ENCODE measurements around the gene ZMYND10.

Gene ZMYND10

DNA sequence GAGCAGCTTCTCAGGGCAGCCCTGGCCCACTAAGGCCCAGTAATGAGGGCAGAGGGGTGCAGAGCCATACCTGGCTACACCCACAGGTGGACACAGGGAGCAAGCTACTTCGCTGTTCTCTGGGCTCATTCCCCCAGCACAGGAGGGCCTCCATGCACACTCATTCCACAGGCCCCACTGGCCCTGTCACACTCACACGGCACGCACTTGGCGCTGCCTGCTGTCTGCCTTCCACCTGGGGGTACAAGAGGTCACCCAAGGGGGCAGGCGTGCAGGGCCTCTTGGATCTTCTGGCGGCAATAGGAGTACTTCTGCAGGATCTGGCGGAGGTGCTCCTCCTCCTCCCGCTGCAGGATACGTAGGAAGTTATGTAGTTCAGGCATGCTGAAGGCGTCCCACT, 15.2 kb downstream of the ZMYND10 start:
- no peaks in the 10 kb centered on the region for H3K27me3 Mint-ChIP-seq (ENCODE audit: low read depth)
- peaks cover 29% of the 10 kb centered on the region for H3K4me1 Mint-ChIP-seq (ENCODE audit: low read depth)
- no peak overlapping the region for H3K4me3 Mint-ChIP-seq
- H3K9me3 Mint-ChIP-seq = no peaks in the 10 kb centered on the region
- peaks cover 22% of the 10 kb centered on the region for H3K36me3 Mint-ChIP-seq (ENCODE audit: low read depth)
- H3K27ac Mint-ChIP-seq = no peak overlapping the region

DNA sequence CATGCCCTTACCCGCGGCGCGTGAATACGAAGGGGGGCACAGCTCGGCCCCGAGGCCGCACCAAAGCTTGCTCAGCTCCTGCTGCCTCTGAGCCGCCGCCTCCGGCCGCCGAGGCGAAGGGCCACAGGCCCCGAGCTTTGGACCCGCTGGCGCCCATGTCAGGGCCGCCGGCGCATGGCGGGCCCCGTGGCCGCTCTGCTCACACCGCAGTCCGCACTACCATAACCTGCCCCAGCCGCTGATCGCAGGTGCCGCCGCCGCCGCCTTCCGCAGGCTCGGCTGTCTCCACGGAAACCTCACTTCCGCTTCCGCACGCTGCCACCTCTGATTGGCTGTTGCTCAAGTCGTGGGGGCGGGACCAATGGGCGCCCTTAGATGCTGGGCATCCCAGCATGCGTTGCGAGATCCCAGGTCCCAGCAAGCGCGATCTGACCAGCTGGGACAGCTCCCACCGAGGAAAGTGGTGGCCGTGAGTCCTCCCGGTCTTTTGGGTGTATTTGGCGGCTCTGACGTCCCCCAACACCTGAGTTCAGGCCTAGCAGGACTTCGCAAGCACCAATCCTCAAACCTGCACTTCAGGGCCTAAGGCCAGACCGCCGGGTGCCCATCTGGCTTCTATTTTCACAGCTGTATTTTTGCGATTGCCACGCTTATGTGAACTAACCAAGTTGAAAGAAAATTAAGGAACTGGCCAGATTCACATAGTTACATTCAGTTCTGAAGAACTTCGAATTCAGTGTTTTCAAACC, 17.4 kb downstream of the ZMYND10 start, which contains the start of gene TUSC2:
TUSC2 (minus strand) TSS at position 281 of the 749 bp plus-strand sequence; CDS start at position 157, 124 bp downstream.
- Mint-ChIP-seq H3K27me3 (ENCODE audit: low read depth) (no peaks in the 10 kb centered on the region), H3K27ac (peak within 1 kb of the TSS; percentile 88), H3K4me1 (ENCODE audit: low read depth) (peaks cover 20% of the 10 kb centered on the region), H3K36me3 (ENCODE audit: low read depth) (peaks cover 22% of the 10 kb centered on the region), H3K9me3 (no peaks in the 10 kb centered on the region), H3K4me3 (peak within 1 kb of the TSS; percentile 92)

DNA sequence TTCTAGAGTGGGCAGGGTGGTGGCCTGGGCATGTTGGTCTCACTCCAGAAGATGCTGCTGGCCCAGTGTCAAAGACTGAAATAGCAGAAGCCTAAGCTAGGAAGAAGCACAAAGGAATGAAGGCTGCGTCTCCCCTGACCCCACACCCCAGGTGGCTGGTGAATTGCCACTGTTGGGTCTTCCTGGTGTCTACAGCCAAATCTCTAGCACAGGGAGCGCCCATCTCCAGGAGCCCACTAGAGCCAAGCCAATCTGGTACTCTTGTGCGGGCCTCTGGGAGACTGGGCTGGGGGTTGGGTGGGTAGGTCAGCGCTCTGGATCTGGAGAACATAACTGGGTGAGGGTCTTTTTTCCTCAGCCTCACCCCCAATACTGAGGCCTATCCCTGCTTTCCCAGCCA, 18.4 kb downstream of the ZMYND10 start:
- H3K27me3 Mint-ChIP-seq (ENCODE audit: low read depth) = no peaks in the 10 kb centered on the region
- peaks cover 21% of the 10 kb centered on the region for H3K36me3 Mint-ChIP-seq (ENCODE audit: low read depth)
- peak overlapping the region; percentile 80 for H3K4me3 Mint-ChIP-seq
- no peaks in the 10 kb centered on the region for H3K9me3 Mint-ChIP-seq
- H3K27ac Mint-ChIP-seq = peak overlapping the region; percentile 63
- H3K4me1 Mint-ChIP-seq (ENCODE audit: low read depth) = peaks cover 18% of the 10 kb centered on the region

DNA sequence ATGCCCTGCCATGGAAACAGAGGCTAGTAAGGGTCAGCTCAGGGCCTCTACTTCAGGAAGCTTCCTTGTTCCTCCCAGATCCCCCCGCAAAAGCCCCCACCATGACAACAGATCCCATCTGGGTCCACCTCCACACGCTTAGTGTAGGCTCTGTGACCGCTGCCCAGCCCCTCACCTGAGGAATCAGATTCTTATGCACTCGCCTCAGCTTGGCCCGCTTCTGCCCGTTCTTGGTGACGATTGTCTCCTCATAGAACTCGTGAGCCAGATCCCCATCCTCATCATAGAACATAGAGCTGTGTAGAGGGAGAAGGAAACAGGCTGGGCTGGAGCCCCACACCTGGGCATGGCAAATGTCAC, 19.4 kb downstream of the ZMYND10 start:
- no peak overlapping the region for H3K4me3 Mint-ChIP-seq
- H3K9me3 Mint-ChIP-seq = no peaks in the 10 kb centered on the region
- H3K4me1 Mint-ChIP-seq (ENCODE audit: low read depth) = peaks cover 18% of the 10 kb centered on the region
- peaks cover 17% of the 10 kb centered on the region for H3K36me3 Mint-ChIP-seq (ENCODE audit: low read depth)
- no peak overlapping the region for H3K27ac Mint-ChIP-seq
- no peaks in the 10 kb centered on the region for H3K27me3 Mint-ChIP-seq (ENCODE audit: low read depth)

DNA sequence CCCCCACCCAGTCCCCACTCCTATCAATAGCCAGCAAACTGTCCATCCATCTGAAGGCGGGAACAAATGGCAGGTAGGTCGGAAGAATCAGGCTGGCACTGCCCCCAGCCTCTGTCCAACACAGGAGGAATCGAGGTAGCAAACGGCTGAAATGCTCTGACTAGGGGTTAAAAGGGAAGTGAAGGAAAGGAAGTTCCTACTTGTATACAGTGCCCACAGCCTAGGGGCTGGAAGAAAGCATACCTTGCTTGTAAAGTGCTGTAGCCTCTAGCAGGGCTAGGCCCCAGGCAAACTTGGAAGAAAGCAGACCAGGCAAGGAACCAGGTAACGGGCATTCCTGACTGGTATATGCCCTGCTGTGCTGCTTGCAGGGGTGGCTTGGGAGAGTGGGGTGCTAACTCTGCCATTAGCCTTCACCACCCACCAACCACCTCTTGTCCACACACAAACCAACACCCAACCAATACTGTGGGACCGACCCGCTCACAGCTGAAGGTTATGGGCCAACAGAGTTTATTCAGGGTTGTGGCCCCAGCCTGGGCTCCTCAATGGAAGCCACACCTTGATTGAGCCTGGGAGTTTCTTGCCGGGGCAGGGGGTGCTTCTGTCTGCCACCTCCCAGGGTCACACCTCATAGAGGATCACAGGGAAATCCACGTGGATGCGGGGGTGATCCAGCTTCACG, 19.9 kb downstream of the ZMYND10 start:
- H3K27me3 Mint-ChIP-seq (ENCODE audit: low read depth) = no peaks in the 10 kb centered on the region
- H3K4me3 Mint-ChIP-seq = no peak overlapping the region
- H3K4me1 Mint-ChIP-seq (ENCODE audit: low read depth) = peaks cover 20% of the 10 kb centered on the region
- H3K36me3 Mint-ChIP-seq (ENCODE audit: low read depth) = peaks cover 13% of the 10 kb centered on the region
- no peak overlapping the region for H3K27ac Mint-ChIP-seq
- no peaks in the 10 kb centered on the region for H3K9me3 Mint-ChIP-seq

DNA sequence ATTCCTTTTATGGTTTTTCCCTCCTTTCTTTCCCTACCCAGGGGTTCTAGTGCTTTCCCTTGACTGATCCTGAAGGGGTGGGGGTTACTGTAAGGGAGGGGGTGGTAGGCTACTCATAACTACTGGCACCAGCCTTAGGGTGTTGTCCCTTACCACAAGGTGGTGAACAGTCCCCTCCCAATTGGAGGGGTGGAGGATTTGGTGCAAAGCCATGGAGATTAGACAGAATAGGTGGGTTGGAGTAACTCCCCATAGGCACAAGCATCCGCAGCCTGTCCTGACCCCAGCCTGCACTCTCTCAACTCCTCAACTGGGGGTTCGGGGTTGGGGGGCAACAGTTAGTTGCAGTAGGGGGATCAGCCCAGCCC, 20.4 kb downstream of the ZMYND10 start:
- Mint-ChIP-seq H3K4me3 (no peak overlapping the region), H3K36me3 (ENCODE audit: low read depth) (peaks cover 11% of the 10 kb centered on the region), H3K4me1 (ENCODE audit: low read depth) (peaks cover 25% of the 10 kb centered on the region), H3K27ac (no peak overlapping the region), H3K9me3 (no peaks in the 10 kb centered on the region), H3K27me3 (ENCODE audit: low read depth) (no peaks in the 10 kb centered on the region)

DNA sequence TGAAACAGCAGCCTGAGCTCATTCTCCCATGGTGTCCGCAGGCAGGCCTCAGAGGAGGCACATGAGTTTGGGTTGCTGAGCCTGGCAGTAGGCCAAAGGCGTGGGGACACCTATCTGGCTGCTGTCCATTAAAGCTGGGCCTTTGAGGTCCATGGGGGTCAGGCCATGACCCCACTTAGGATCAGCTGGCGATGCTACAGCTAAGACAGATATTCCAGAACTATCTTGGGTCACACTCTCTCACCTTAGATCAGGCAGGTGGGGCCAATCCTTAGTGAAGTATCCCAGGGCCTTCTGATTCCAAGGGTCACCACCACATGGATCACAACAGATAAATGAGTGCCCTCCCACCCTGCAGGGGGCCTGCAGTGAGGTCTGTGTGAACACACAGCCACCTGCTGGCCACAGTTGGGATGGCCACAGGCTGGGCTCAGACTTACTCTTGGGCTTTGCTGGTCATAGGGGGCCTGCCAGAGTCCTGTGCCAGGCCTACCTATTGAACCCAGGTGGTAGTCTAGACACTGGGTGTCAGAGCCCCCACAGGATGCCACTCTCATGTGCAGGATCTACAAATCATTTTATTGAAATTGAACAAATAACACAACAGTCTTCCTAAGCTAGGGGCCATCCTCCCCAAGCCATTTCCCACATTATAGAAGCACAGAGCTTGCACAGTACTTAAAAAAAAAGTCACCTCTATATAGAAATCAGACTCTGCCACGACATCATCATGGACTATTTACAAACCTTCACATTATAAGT, 21.0 kb downstream of the ZMYND10 start:
- H3K27me3 Mint-ChIP-seq (ENCODE audit: low read depth) = no peaks in the 10 kb centered on the region
- H3K4me1 Mint-ChIP-seq (ENCODE audit: low read depth) = peaks cover 26% of the 10 kb centered on the region
- no peaks in the 10 kb centered on the region for H3K9me3 Mint-ChIP-seq
- H3K4me3 Mint-ChIP-seq = peak overlapping the region; percentile 19
- H3K36me3 Mint-ChIP-seq (ENCODE audit: low read depth) = peaks cover 9% of the 10 kb centered on the region
- no peak overlapping the region for H3K27ac Mint-ChIP-seq

DNA sequence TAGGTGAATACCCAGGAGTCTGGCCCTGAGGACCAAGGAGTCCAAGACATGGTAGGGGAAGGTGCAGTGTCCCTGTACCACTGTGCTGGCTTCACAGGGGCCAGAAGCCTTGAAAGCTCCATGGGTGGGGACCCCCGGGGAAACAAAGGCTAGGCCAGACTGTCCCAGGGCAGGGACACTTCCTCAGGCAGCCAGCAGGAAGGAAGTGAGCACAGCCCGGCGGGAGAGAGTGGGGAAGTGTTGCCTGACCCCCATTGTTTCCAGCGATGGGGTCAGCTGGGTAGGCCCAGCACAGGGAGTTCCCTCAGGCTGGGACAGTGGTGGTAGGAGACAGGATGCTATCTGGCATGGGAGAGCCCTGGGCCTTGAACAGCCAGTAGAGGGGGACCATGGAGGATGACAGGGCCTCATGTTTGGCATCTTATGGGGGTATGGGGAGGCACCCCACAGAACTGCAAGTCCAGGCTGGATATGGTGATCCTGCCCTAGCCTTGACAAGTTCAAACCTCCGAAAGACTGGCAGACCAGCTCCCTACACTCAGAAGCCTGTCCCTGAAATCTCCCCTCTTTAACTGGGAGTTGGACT, 21.8 kb downstream of the ZMYND10 start:
- Mint-ChIP-seq H3K36me3 (ENCODE audit: low read depth) (peaks cover 9% of the 10 kb centered on the region), H3K9me3 (no peaks in the 10 kb centered on the region), H3K4me3 (no peak overlapping the region), H3K27ac (no peak overlapping the region), H3K27me3 (ENCODE audit: low read depth) (no peaks in the 10 kb centered on the region), H3K4me1 (ENCODE audit: low read depth) (peaks cover 31% of the 10 kb centered on the region)

DNA sequence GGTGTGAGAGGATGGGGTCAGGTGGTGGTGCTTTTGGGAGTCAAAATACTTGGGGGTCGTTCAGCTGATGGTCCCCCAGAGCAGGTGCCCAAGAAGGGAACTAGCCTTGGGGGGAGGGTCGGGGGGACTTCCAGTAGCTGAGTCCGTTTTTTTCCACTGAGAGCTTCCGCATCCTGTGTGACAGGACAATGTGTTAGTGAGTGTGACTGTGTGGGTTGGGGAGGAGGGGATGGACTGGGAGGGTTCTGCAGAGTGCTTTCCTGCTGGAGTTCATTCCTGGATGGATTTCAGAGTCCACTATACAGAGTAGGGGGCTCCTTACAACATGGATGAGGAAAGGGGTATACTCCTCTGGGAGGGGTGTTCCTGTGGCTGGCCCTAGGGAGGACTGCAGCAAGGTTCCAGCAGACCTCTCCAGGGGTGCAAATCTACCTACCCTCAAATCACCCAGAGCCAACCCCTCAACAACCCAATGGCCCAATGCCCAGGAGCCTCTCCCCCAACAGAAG, 22.4 kb downstream of the ZMYND10 start:
- no peak overlapping the region for H3K27ac Mint-ChIP-seq
- no peaks in the 10 kb centered on the region for H3K9me3 Mint-ChIP-seq
- H3K4me3 Mint-ChIP-seq = no peak overlapping the region
- peaks cover 28% of the 10 kb centered on the region for H3K4me1 Mint-ChIP-seq (ENCODE audit: low read depth)
- no peaks in the 10 kb centered on the region for H3K27me3 Mint-ChIP-seq (ENCODE audit: low read depth)
- H3K36me3 Mint-ChIP-seq (ENCODE audit: low read depth) = peaks cover 3% of the 10 kb centered on the region

DNA sequence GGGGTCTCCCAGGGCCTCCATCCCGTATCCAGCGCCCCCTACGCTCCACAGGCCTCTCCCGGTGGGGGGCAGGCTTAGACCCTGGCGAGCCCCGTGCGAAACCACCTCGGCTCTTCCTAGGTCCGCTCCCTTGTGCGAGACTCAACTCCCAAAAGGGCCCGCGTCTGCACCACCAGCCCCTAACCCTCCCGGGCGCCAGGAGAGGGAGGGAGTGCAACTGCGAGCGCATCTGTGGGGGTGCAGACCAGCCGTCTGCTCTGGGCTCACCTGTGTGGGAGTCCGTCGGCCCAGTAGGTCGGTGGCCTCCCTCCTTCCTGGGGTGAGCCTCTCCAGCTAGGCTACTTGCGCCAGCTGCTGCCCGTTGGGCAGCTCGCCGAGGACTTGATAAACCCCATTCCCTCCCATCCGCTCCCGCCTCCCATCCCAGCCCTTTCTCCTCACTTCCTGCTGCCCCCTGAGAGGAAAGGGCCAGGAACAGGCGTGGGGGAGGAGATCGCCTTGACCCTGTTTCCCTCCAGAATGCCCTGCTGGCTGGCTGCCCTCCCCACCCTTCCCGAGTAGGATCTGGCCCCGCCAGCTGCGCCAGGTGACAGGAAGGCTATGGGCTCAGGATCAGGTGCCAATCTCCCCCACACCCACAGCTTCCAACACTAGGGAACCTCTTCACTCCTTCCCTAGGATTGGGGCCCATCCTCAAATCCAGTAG, 23.0 kb downstream of the ZMYND10 start, which contains the start of gene HYAL2:
HYAL2 (minus strand) TSS at position 360 of the 706 bp plus-strand sequence. CDS start 2,256 bp downstream, outside the sequence.
- no peaks in the 10 kb centered on the region for H3K9me3 Mint-ChIP-seq

DNA sequence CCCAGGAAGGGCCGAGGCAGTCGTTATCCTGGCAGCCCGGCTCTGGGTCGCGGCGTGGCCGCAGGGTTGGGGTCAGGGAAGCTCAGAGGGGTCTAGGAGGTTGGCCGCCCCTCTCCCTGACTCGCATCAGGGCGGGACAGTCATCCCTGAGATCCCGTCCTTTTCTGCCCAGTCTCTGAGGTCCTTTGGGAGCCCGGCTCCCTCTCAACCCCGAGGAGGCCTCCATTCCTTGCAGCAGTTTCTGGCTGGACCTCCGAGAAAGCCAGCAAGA, 23.5 kb downstream of the ZMYND10 start:
- H3K36me3 Mint-ChIP-seq (ENCODE audit: low read depth) = peaks cover 2% of the 10 kb centered on the region
- H3K4me1 Mint-ChIP-seq (ENCODE audit: low read depth) = peaks cover 28% of the 10 kb centered on the region
- no peak overlapping the region for H3K27ac Mint-ChIP-seq
- H3K4me3 Mint-ChIP-seq = no peak overlapping the region
- no peaks in the 10 kb centered on the region for H3K27me3 Mint-ChIP-seq (ENCODE audit: low read depth)
- no peaks in the 10 kb centered on the region for H3K9me3 Mint-ChIP-seq

More for the DNA sequence above, 23.0 kb downstream of the ZMYND10 start, which contains the start of gene HYAL2:
- Mint-ChIP-seq H3K4me3 (peak within 1 kb of the TSS; percentile 76), H3K4me1 (ENCODE audit: low read depth) (peaks cover 26% of the 10 kb centered on the region), H3K36me3 (ENCODE audit: low read depth) (peaks cover 2% of the 10 kb centered on the region), H3K27ac (peak within 1 kb of the TSS; percentile 86), H3K27me3 (ENCODE audit: low read depth) (no peaks in the 10 kb centered on the region)

DNA sequence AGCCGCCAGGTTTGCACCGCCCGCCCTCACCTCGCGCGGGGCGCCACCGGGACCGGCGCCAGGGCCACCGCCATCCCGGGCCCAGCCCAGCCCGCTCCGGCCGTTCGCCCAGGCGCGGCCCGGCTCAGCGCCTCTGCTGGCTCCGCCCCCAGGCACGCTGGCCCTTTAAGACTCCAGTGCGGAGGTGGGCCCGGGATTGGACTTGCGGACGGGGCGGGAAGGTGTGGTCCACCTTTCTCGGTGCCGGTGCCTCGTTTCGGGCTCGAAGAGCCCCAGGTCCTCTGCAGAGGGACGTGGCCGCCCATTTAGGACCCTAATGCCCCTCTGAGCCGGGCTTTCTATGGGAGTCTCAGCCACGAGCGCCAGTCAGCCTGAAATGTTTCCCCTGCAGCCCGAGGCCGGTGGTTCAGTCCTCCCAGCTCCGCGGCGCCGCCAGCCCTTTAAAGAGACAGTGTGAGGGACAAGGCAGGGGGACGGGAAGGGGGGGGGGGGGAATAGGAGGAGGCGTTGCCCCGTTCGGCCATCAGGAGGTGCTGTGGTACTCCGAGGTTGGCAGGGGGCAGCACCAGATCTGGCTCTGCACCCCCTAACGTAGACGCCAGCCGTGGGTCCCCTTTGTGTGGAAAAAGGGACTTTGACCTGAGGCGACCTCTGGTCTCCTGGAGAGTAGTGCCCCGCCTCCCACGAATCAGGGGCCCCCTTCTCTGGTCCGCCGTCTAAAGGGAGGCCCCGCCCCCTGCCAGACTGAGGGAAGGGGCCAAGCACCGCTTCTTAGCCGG, 24.0 kb downstream of the ZMYND10 start:
- no peaks in the 10 kb centered on the region for H3K9me3 Mint-ChIP-seq
- H3K4me1 Mint-ChIP-seq (ENCODE audit: low read depth) = peaks cover 29% of the 10 kb centered on the region
- peak overlapping the region; percentile 86 for H3K27ac Mint-ChIP-seq
- H3K36me3 Mint-ChIP-seq (ENCODE audit: low read depth) = peaks cover 4% of the 10 kb centered on the region
- peak overlapping the region; percentile 76 for H3K4me3 Mint-ChIP-seq
- no peaks in the 10 kb centered on the region for H3K27me3 Mint-ChIP-seq (ENCODE audit: low read depth)

DNA sequence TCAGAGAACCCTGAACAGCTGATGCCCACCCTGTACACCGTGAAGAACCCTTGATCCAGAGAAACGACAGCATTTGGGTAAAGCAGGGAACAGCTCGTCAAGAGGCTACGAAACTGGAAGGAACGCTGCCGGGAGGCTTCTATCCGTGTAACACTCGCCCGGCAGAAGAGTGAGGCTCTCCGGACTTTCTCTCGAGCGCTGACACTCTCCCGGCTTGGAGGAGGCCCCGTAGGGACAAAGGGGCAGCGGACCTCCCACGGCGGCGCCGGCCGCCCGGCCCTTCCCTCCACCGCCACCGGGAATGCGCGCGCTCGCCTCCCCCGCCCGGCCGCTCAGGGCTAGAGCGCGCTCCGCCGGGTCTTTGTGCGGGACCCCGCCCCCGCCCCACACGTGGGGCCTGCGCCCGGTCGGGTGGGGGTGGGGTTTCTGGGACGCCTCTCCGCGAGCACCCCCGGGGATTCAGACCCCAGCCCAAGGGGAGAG, 24.6 kb downstream of the ZMYND10 start:
- Mint-ChIP-seq H3K9me3 (no peaks in the 10 kb centered on the region), H3K36me3 (ENCODE audit: low read depth) (peaks cover 7% of the 10 kb centered on the region), H3K4me1 (ENCODE audit: low read depth) (peaks cover 33% of the 10 kb centered on the region), H3K27me3 (ENCODE audit: low read depth) (no peaks in the 10 kb centered on the region), H3K27ac (peak overlapping the region; percentile 81), H3K4me3 (peak overlapping the region; percentile 90)
